SJCRH30 (cell line): ENCODE results near the gene SEMA3F. TPM values are rescaled to one million over a fixed set of nuclear protein-coding genes. Genes with fewer than 3 reads are reported as not detected.
A peak's percentile ranks its signal among the peaks of the same experiment; 100 is the strongest.

Experiments
- DNase-seq, 2 experiments: peaks; one replicate each; pipeline ENCODE4 v3.0.0-alpha.2; 2015 to 2020
- H3K27ac ChIP-seq: fragments of 250-450 bp; sonication (Bioruptor Pico); 2 replicates; pipeline ENCODE4 v1.5.1; 2020; ENCODE audit warnings: mild to moderate bottlenecking, moderate library complexity
- H3K27me3 ChIP-seq: fragments of 250-450 bp; sonication (Bioruptor Pico); 2 replicates; pipeline ENCODE4 v1.5.1; 2020; ENCODE audit warnings: mild to moderate bottlenecking, moderate library complexity
- H3K36me3 ChIP-seq: fragments of 250-450 bp; sonication (Bioruptor Pico); 2 replicates; pipeline ENCODE4 v1.5.1; 2020; ENCODE audit warnings: mild to moderate bottlenecking, moderate library complexity
- H3K4me1 ChIP-seq: fragments of 250-450 bp; sonication (Bioruptor Pico); 2 replicates; pipeline ENCODE4 v1.5.1; 2020; ENCODE audit warnings: mild to moderate bottlenecking, moderate library complexity
- H3K4me3 ChIP-seq: fragments of 250-450 bp; sonication (Bioruptor Pico); 2 replicates; pipeline ENCODE4 v1.5.1; 2020; ENCODE audit warnings: mild to moderate bottlenecking, moderate library complexity
- H3K9me3 ChIP-seq: fragments of 250-450 bp; sonication (Bioruptor Pico); replicated peaks from 2 replicates; pipeline ENCODE4 v1.5.1; 2020; ENCODE audit warnings: mild to moderate bottlenecking, moderate library complexity
- total RNA-seq: library from RNA; depleted of rRNA; stranded (reverse); fragments of >200 nt; shearing (Covaris generic); gene quantifications from 2 replicates; pipeline ENCODE4 v1.2.3, GENCODE V29; 2014

Gene SEMA3F
- total RNA-seq, 1 experiment from 2014 or later = 9.3 TPM

DNA sequence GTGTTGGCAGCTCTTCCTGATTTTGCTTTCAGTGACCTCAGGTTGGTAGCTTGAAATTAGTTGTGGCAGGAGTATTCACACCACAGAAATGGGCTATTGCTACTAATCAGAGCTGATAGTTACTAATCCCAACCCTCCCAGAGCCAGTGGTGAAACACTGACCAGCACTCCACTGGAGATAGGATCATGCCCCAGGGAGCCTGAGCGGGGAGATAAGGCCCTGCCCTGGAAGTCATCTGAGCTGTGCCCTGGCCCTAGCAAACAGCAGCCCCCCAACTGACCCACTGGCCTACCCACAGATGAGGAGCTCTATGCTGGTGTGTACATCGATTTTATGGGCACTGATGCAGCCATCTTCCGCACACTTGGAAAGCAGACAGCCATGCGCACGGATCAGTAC, 26.9 kb downstream of the SEMA3F start:
- peaks cover 27% of the 10 kb centered on the region for H3K4me1 ChIP-seq
- H3K36me3 ChIP-seq = no peaks in the 10 kb centered on the region
- no peak overlapping the region for H3K4me3 ChIP-seq
- H3K27me3 ChIP-seq = no peaks in the 10 kb centered on the region
- no peak overlapping the region for H3K27ac ChIP-seq
- DNase-seq = no peak
- H3K9me3 ChIP-seq = no peaks in the 10 kb centered on the region

DNA sequence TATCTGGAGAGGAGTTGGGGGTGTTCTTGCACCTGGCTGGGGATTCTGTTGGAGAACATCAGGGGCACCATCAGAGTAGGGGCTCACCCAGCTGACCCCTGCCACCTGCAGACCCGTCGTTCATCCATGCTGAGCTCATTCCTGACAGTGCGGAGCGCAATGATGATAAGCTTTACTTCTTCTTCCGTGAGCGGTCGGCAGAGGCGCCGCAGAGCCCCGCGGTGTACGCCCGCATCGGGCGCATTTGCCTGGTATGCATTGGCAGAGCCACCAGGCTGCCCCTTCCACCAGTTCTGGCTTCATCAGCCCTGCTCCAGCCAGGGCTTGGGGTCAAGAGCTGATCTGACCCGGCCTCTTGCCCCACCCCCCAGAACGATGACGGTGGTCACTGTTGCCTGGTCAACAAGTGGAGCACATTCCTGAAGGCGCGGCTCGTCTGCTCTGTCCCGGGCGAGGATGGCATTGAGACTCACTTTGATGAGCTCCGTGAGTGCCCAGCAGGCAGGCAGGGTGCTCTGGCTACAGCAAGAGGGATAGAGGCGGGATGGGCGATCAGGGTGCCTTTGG, 27.5 kb downstream of the SEMA3F start:
- H3K36me3 ChIP-seq = no peaks in the 10 kb centered on the region
- H3K27me3 ChIP-seq = no peaks in the 10 kb centered on the region
- DNase-seq = no peak

DNA sequence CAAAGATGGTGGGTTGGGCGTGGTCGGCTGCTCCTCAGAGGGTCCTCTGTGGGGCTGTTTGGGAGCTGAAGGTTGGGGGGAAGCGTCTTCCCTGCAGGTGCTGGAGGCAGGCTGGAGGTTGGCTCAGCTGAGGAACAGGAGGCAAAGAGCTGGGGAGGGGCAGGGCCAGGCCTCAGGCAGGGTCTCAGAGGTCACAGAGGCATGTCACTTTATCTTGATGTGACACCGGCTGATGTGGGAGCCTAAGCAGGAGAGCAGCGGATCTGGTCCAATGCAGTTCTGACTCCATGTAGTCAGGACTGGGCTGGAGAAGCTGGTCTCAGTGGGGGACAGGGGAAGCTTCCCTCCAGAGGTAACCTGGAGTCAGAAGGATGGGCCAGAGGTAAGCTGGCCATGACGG, 28.6 kb downstream of the SEMA3F start:
- Histone ChIP-seq H3K4me3 (no peak overlapping the region), H3K27me3 (no peaks in the 10 kb centered on the region), H3K36me3 (no peaks in the 10 kb centered on the region), H3K9me3 (no peaks in the 10 kb centered on the region), H3K27ac (no peak overlapping the region), H3K4me1 (peaks cover 18% of the 10 kb centered on the region)
- no peak for DNase-seq

More for the DNA sequence above, 27.5 kb downstream of the SEMA3F start:
- Histone ChIP-seq H3K4me3 (no peak overlapping the region), H3K4me1 (peaks cover 21% of the 10 kb centered on the region), H3K27ac (no peak overlapping the region), H3K9me3 (no peaks in the 10 kb centered on the region)

DNA sequence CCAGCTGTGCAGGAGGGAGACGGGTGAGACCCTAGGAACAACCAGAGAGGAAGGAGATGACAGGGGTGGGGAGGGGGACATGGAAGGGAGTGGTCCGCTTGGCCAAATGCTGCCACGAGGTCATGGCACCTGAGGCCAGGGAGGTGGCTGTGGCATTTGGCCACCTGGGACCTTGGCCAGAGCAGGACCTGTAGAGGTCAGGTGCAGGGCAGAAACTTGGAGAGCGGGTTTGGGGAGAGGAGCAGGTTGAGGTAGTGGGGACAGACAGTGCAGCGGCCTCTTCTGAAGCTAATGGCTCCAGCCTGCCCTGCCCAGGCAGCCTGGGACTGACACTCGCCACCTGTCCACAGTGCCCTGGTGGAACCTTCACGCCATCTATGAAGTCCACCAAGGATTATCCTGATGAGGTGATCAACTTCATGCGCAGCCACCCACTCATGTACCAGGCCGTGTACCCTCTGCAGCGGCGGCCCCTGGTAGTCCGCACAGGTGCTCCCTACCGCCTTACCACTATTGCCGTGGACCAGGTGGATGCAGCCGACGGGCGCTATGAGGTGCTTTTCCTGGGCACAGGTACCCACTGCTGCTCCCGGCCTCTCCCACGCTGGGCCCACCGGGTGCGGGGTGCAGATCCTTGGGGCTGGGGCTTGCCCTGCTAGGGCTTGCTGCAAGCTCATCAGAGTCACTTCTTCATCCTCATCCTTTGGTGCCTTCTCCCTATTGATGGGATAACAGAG, 29.3 kb downstream of the SEMA3F start:
- H3K27me3 ChIP-seq = no peaks in the 10 kb centered on the region
- no peaks in the 10 kb centered on the region for H3K9me3 ChIP-seq
- H3K4me1 ChIP-seq = peaks cover 18% of the 10 kb centered on the region
- H3K27ac ChIP-seq = no peak overlapping the region
- no peaks in the 10 kb centered on the region for H3K36me3 ChIP-seq
- no peak overlapping the region for H3K4me3 ChIP-seq
- DNase-seq = no peak

DNA sequence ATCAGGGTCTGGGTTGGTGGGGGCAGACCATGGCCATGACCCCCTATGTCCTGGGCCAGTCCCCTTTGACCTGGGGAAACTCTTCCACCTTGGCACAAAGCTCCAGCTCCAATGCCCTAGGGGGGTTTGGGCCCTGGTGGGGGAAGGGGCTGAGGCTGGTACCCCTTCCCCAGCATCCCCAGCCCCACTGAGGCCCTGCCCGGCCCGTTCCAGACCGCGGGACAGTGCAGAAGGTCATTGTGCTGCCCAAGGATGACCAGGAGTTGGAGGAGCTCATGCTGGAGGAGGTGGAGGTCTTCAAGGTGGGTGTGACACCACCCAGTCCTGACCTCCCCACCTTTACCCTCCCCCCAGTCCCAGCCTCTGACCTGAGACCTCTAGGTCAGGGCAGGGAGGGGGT, 30.1 kb downstream of the SEMA3F start:
- Histone ChIP-seq H3K36me3 (no peaks in the 10 kb centered on the region), H3K4me3 (no peak overlapping the region), H3K27me3 (no peaks in the 10 kb centered on the region), H3K4me1 (peaks cover 11% of the 10 kb centered on the region), H3K9me3 (no peaks in the 10 kb centered on the region), H3K27ac (no peak overlapping the region)
- DNase-seq = no peak

DNA sequence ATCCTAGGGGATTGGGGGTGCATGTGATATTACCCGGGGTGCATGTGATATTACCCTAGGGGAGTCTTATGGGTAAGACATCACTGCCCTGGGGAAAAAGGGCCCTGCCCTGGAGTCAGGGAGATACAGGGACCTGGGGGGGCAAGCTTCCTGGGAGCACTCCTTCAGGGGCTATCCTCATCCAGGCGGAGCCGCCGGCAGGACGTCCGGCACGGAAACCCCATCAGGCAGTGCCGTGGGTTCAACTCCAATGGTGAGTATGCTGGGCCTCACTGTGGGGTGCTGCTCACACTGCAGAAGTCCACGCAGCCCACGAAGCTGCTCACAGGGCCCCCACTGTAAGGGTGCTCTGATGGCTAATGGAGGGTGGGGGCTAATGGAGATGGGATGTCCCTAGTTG, 31.0 kb downstream of the SEMA3F start:
- Histone ChIP-seq H3K9me3 (no peaks in the 10 kb centered on the region), H3K4me3 (no peak overlapping the region), H3K27ac (no peak overlapping the region), H3K4me1 (peaks cover 10% of the 10 kb centered on the region), H3K36me3 (no peaks in the 10 kb centered on the region), H3K27me3 (no peaks in the 10 kb centered on the region)
- no peak for DNase-seq

DNA sequence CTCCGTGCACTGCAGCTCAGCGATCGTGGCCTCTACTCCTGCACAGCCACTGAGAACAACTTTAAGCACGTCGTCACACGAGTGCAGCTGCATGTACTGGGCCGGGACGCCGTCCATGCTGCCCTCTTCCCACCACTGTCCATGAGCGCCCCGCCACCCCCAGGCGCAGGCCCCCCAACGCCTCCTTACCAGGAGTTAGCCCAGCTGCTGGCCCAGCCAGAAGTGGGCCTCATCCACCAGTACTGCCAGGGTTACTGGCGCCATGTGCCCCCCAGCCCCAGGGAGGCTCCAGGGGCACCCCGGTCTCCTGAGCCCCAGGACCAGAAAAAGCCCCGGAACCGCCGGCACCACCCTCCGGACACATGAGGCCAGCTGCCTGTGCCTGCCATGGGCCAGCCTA, 32.6 kb downstream of the SEMA3F start:
- Histone ChIP-seq H3K4me1 (no peaks in the 10 kb centered on the region), H3K4me3 (no peak overlapping the region), H3K36me3 (no peaks in the 10 kb centered on the region), H3K27me3 (no peaks in the 10 kb centered on the region), H3K9me3 (no peaks in the 10 kb centered on the region), H3K27ac (no peak overlapping the region)
- no peak for DNase-seq

DNA sequence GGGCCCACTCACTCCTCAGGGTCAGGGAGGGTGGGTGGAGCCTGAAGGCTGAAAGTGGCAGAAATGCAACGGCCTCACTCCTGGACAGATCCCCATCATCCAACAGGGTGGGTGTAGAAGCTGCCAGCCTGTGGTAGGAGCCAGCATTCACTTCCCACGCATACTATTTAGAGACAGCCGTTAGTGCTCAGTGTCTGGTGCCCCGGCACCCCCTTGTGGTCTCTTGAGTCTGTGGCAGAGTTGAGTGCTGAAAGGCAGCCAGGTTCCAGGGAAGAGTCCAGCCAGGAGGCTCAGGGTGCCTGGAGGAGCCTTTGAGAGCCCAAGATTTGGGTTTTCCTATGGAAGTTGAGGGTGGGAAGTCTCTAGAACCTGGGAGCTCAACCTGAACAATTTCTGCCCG, 34.1 kb downstream of the SEMA3F start:
- H3K27ac ChIP-seq = no peak overlapping the region
- no peaks in the 10 kb centered on the region for H3K4me1 ChIP-seq
- no peak overlapping the region for H3K4me3 ChIP-seq
- H3K9me3 ChIP-seq = no peaks in the 10 kb centered on the region
- no peaks in the 10 kb centered on the region for H3K36me3 ChIP-seq
- H3K27me3 ChIP-seq = no peaks in the 10 kb centered on the region
- peak; percentile 73 to 85 for DNase-seq

DNA sequence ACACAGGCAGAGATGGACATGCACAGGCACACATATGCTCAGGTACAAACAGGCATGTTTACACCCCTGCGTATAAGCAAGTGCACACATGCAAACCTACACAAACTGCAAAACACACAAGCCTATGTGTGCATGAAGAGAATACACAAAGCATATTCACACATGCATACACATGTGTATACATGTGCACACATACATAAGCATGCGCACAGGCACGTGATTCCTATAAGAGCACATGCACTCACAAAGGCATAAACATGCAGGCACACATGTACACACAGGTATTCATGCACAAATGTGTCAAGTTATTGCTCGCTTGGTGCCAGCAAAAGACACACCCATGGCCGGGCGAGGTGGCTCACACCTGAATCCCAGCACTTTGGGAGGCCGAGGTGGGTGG, 34.9 kb downstream of the SEMA3F start:
- no peaks in the 10 kb centered on the region for H3K36me3 ChIP-seq
- DNase-seq = no peak
- peaks cover 4% of the 10 kb centered on the region; the same call in 1 of the 2 replicates for H3K4me1 ChIP-seq
- no peak overlapping the region for H3K27ac ChIP-seq
- no peak overlapping the region for H3K4me3 ChIP-seq
- H3K27me3 ChIP-seq = no peaks in the 10 kb centered on the region
- no peaks in the 10 kb centered on the region for H3K9me3 ChIP-seq

DNA sequence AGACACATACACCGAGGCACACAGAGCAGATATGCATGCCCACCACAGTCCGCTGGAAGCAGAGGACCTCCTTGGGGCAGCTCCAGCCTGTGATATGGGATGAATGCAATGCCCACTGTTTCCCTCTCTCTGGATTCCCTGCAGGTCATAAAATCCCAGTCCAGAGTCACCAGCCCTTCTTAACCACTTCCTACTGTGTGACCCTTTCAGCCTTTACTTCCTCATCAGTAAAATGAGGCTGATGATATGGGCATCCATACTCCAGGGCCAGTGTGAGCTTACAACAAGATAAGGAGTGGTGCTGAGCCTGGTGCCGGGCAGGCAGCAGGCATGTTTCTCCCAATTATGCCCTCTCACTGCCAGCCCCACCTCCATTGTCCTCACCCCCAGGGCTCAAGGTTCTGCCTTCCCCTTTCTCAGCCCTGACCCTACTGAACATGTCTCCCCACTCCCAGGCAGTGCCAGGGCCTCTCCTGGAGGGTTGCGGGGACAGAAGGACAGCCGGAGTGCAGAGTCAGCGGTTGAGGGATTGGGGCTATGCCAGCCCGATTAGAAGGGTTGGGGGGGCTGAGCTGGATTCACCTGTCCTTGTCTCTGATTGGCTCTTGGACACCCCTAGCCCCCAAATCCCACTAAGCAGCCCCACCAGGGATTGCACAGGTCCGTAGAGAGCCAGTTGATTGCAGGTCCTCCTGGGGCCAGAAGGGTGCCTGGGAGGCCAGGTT, 36.0 kb downstream of the SEMA3F start, which contains the start of gene GNAT1:
GNAT1 (plus strand) TSS at position 675 of the 725 bp plus-strand sequence. CDS start 116 bp downstream, outside the sequence.
- no peak for DNase-seq
- no peaks in the 10 kb centered on the region for H3K9me3 ChIP-seq
- H3K4me1 ChIP-seq = peaks cover 4% of the 10 kb centered on the region; the same call in 1 of the 2 replicates
- no peaks in the 10 kb centered on the region for H3K36me3 ChIP-seq
- no peak within 1 kb of the TSS for H3K27ac ChIP-seq
- H3K4me3 ChIP-seq = no peak within 1 kb of the TSS
- no peaks in the 10 kb centered on the region for H3K27me3 ChIP-seq

DNA sequence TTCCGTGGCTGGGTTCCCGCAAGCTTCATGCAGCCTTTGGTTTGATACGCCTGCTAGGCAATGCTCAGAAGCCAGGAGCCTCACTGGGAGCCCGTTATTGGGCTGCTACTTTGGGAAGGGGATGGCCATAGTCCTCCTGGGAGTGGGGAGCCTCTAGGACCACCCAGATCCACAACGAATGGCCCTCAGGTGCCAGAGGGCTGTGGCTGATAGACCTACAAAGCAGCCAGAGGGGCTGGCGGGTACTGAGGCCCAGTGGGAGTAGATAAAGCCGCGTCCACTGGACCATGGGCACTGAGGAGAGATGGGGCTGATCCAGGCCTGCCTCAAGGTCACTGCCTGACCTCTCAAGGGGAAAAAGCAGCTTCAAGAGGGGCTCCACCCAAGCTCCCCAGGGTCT, 37.0 kb downstream of the SEMA3F start:
- H3K9me3 ChIP-seq = no peaks in the 10 kb centered on the region
- H3K4me1 ChIP-seq = peaks cover 4% of the 10 kb centered on the region; the same call in 1 of the 2 replicates
- no peaks in the 10 kb centered on the region for H3K27me3 ChIP-seq
- no peak for DNase-seq
- no peak overlapping the region for H3K4me3 ChIP-seq
- H3K36me3 ChIP-seq = no peaks in the 10 kb centered on the region
- no peak overlapping the region for H3K27ac ChIP-seq

DNA sequence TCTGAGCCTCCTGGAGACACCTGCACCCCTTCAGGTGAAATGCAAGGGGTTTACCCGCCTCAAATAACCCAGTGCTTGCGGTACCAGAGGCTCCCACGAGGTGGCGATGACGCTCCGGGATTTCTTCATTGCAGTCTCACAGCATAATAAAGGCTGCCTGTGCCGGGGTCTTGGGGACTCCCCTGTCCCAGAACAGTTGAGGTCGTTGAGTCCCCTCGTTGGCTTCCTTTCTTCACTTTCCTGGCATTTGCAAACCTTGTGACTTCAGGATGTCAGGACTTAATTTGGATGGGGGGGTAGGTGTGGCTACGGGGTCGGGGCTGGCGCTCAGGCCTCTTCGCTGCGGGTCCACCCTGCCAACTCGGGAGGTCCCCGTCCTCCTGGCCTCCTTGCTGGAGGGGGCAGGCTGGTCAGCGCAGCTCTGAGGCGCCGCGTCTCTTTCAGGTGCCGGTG, 37.6 kb downstream of the SEMA3F start:
- no peaks in the 10 kb centered on the region for H3K27me3 ChIP-seq
- no peaks in the 10 kb centered on the region for H3K36me3 ChIP-seq
- peaks cover 4% of the 10 kb centered on the region; the same call in 1 of the 2 replicates for H3K4me1 ChIP-seq
- H3K9me3 ChIP-seq = no peaks in the 10 kb centered on the region
- no peak overlapping the region for H3K27ac ChIP-seq
- DNase-seq = peak; percentile 58 to 78
- no peak overlapping the region for H3K4me3 ChIP-seq

DNA sequence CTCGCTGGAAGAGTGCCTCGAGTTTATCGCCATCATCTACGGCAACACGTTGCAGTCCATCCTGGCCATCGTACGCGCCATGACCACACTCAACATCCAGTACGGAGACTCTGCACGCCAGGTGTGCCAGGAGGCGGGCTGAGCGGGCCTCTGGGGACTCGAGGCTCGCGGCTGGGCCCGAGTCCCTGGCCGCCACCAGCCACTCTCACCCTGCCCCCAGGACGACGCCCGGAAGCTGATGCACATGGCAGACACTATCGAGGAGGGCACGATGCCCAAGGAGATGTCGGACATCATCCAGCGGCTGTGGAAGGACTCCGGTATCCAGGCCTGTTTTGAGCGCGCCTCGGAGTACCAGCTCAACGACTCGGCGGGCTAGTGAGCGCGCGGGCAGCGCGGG, 38.2 kb downstream of the SEMA3F start:
- Histone ChIP-seq H3K9me3 (no peaks in the 10 kb centered on the region), H3K27ac (no peak overlapping the region), H3K36me3 (no peaks in the 10 kb centered on the region), H3K4me3 (no peak overlapping the region), H3K27me3 (no peaks in the 10 kb centered on the region), H3K4me1 (peaks cover 4% of the 10 kb centered on the region; the same call in 1 of the 2 replicates)
- no peak for DNase-seq

DNA sequence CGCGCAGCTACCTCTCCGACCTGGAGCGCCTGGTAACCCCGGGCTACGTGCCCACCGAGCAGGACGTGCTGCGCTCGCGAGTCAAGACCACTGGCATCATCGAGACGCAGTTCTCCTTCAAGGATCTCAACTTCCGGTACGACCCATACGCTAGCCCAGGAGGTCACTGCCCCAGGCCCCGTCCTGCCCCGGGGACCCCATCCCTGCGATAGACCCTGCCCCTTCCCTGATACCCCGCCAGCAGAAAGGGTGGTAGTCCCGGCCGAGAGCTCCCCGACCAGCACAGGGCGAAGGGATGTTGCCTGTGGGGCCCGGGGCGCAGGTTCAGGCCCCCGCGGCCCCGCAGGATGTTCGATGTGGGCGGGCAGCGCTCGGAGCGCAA, 38.6 kb downstream of the SEMA3F start:
- H3K4me1 ChIP-seq = peaks cover 4% of the 10 kb centered on the region; the same call in 1 of the 2 replicates
- no peaks in the 10 kb centered on the region for H3K27me3 ChIP-seq
- no peak overlapping the region for H3K27ac ChIP-seq
- H3K9me3 ChIP-seq = no peaks in the 10 kb centered on the region
- no peak overlapping the region for H3K4me3 ChIP-seq
- DNase-seq = no peak
- H3K36me3 ChIP-seq = no peaks in the 10 kb centered on the region
